Hindlimb muscle (tissue), 1 donor: ENCODE measurements around the gene GPR27. TPM values are rescaled to one million over a fixed set of nuclear protein-coding genes. Genes with fewer than 3 reads are reported as not detected.
A peak's percentile ranks its signal among the peaks of the same experiment; 100 is the strongest.

Experiments
- DNase-seq: peaks from one replicate; pipeline ENCODE4 v3.0.0-alpha.2; 2013
- polyA plus RNA-seq: library from polyadenylated mRNA; unstranded; fragments of 120-200 nt; gene quantifications from one replicate; pipeline ENCODE4 v1.2.1, GENCODE V29; 2013; ENCODE audit not compliant: insufficient read length

Gene GPR27
- polyA plus RNA-seq: 3.2 TPM

- peak; percentile 58 for DNase-seq
Measured at GRCh38 chr3:71753701-71754609, at the start of gene GPR27. Gene GPR27 (plus strand): TSS chr3:71753855. CDS start chr3:71754050, 195 bp downstream.

DNA sequence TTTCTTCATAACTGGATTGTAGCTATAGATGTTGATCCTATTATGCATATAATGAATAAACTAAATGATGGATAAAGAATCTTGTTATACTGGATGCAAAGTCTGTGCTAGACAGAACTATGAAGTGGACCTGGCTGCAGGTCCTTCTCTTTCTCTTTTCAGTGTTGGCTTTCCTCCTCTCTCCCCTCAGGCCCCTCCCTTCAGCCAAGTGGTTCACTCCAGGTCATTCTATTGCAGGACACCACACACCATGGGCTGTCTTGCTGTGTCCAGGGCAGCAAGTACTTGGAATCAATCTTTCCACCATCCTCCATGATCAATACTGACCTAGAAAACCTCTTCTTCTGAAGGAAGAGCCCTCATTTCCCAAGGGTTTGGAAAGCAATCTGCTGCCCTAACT lies 48.7 kb upstream of the GPR27 start:
- DNase-seq: no peak

DNA sequence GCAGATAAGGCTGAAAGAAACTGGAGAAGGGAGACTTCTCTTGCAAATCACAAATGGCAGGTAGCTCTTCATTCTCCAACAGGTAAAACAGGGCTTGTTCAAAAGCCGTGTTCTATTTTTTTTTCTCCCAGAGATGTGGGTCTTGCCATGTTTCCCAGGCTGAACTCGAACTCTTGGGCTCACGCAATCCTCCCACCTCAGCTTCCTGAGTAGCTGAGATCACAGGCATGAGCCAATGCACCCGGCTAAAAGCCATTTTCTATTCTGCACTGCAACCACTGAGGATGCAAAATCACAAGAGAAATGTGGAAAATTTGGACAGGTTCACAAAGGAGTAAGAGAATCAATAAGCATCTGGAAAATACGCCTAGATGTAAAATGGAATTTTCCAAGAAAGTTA lies 48.0 kb upstream of the GPR27 start:
- no peak for DNase-seq

DNA sequence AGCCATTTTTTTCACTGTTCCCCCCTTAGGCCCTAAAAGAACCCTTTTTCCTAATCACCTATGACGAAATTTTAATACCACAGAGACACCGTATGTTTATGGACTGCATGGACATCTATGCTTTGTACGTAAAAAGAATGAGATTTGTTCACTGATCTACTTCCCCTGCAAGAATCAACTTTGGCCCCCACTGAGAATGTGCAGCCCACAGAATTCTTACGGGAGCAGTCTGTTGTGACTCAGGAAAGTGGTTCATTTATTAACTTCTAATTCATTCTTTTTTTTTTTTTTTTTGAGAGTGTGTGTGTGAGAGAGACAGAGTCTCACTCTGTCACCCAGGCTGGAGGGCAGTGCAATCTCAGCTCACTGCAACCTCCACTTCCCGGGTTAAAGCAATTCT lies 46.1 kb upstream of the GPR27 start:
- DNase-seq: no peak

GRCh38 chr3:71708476-71709105 lies 45.1 kb upstream of the GPR27 start:
- DNase-seq: no peak

DNA sequence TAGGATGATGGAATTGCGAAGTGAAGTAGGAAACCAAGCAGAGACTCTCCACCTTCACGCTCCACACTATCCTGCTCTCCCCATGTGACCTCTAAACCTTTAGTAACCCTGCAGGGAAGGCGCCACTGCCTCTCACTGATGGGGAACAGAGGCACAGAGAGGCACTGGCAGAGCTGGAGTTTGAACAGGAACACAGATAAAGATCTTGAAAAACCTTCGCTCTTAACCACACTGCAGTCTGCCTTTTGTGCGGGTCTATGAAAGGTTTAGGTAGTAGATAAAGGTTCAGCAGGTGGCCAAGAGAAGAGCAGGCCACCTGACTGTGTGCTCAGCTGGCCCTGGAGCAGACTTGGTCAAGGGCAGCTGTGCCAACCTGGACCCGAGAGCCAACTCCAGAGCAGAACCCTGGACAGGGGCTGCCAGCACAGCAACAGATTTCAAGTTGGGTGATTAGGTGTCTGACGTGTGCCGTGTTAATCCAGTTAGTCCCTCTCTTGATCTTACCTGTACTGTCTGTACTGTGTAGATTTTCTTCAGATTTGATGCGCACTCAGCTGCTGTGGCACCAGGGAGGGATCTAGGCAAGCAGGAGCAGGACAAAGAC lies 43.6 kb upstream of the GPR27 start:
- DNase-seq: no peak

GRCh38 chr3:71710906-71711494 lies 42.7 kb upstream of the GPR27 start:
- peak; percentile 34 for DNase-seq

DNA sequence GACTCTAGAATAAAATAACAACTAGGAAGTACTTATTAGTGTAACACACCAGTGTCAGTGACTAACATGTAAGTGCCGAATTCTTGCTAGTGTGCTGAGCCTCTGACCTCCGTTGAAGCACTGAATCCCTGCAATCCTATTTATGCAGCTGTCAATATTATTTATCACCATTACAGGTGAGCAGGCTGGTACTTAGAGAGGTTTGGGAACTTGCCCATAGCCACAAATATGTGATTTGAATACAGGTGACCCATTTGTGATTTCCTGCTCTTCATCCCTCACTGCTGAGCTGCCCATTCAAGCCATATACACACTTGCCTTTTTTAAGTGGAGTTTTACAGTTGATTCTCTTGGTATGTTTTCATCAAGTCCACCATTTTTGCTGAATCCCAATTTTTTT lies 40.6 kb upstream of the GPR27 start:
- no peak for DNase-seq

GRCh38 chr3:71714595-71714994 lies 39.1 kb upstream of the GPR27 start:
- no peak for DNase-seq

DNA sequence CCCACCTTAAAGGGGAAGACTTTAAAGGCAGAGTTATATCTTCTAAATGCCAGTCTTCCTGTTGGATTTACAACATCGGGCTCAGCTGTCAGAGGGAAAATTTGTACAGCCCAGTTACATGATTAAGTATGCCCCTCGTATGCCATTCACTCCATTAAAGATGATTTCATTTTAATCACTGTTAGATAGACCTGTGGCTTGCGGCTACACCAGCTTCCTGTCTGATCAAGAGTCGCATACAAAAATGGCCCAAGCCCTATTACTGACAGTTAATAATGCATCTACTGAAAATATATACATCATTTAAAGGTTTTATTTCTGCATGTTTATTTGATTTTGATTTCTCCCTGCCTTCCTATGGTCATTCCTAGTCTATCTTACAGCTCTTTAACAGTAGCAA lies 35.6 kb upstream of the GPR27 start:
- no peak for DNase-seq

GRCh38 chr3:71721002-71721401 lies 32.7 kb upstream of the GPR27 start:
- DNase-seq: no peak

GRCh38 chr3:71721651-71722157 lies 32.0 kb upstream of the GPR27 start:
- no peak for DNase-seq

DNA sequence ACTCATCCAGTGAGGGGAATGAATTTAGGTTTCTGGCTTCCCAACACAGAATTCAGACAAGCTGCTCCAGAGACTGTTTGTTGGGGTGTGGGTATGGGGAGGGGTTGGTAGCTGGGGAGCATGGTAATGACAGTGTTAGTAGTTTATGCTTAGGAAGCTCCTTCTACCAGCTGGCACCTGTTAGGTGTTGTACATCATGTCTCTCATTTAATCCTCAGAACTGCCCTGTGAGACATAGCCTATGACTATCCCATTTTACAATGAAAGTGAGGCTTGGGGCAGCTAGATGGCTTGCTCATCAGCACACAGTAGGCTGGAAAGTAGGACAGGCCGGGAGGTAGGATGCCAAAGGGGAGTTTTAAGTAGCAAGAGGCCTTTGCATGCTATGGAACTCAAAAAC lies 31.0 kb upstream of the GPR27 start:
- DNase-seq: no peak

- DNase-seq: no peak
Measured at GRCh38 chr3:71723452-71724170, 30.0 kb upstream of the GPR27 start.

DNA sequence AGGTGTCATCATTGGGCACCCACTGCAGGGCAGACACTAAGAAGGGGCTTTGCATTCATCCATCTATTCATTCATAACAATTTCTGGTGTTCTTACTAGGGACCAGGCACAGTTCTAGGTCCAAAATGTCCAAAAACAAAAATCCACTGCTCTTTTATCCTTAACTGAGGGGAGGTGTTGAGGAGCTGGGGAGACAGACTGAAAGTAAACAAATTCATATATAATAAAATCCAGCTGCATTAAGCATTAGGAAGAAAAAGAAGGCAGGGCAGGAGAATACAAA lies 29.5 kb upstream of the GPR27 start:
- DNase-seq: no peak

DNA sequence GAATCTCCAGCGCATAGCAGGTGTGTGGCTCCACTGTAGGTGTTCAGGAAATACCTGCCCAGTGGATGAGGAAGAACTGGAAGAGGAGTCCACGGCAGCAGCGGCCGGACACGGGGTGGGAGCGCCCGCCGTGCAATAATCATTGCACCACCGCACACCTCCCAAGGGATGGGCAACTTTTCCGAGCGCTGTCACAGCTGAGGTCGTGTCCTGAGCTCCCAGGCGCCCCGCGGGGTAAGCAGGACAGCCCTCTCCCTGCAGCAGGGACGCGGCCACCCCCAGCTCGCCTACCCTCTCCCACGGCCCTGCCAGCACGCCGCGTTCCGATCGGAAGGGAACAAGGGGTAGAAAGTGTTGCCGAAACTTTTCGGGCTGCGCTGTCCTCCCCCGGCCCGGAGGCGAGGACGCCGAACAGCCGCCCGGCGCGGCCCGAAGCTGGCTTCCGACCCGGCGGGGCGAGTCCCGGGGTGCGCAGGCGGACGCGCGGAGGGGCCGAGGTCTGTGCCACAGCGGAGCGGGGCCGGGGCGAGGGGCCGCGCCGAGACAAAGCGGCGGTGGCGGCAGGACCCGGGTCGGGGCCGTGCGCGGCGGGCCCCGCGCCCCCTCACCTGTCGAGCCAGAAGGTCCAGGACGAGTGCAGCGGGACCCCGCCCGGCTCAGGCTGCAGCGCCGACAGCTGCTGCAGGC lies 28.9 kb upstream of the GPR27 start:
- no peak for DNase-seq

GRCh38 chr3:71725271-71725991 lies 28.2 kb upstream of the GPR27 start, which contains the start of gene EIF4E3:
Gene EIF4E3 (minus strand): TSS chr3:71725402. CDS start chr3:71725367, 35 bp downstream.
- DNase-seq: peak; percentile 40

DNA sequence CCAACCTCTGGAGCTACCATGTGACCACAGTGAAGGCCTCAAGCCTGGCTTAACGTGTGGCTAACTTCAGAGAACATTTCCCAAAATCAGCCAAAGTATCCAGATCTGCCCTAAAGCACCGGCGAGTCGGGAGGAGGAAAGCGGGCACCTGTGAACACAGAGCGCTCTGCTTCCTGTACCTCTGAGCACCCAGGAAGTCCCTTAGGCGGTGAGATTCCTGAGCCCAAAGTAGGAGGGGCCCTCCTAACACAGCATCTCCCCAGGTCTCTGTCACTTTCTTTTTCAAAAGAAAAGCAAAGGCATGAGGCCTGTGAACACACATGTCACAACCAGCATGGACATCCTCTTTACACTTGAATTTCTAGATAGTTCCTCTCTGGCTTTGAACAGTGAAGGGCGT lies 27.5 kb upstream of the GPR27 start:
- no peak for DNase-seq

GRCh38 chr3:71728632-71729342 lies 24.9 kb upstream of the GPR27 start:
- no peak for DNase-seq

- DNase-seq: no peak
Measured at GRCh38 chr3:71732637-71733036, 21.0 kb upstream of the GPR27 start.
